ENCODE data around the gene NCOR1.

DNA sequence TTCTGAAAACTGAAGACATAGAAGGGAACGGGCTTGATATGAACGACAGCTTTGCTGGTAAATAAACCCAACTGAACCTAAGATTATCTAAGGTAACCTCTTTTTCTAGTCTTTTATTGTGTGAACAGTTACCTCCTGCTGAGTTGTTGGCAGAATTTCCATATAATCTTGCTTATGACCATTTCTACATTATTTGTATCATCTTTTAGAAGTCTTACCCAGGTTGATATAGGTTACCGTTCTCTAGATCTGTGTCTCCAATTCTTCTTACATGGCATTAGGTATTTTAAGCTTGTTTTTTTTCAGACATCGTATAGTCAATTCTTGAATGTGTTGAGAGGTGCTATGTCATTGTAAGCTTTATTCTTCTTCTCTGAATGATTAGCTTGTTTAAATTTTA lies 191.5 kb downstream of the NCOR1 start:
- no peak for TF ChIP-seq ZFAT (CRISPR knock-in tag; conservative IDR thresholded peaks at IDR 0.05)
- TF ChIP-seq MIXL1 (CRISPR knock-in tag; IDR thresholded peaks at IDR 0.05), result no peak
- TF ChIP-seq, protein P1, sequence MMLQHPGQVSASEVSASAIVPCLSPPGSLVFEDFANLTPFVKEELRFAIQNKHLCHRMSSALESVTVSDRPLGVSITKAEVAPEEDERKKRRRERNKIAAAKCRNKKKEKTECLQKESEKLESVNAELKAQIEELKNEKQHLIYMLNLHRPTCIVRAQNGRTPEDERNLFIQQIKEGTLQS (CRISPR knock-in tag; IDR thresholded peaks at IDR 0.05), result no peak
- no peak for TF ChIP-seq IKZF1 (IDR thresholded peaks at IDR 0.05)
- no peak for TF ChIP-seq EZH2 (conservative IDR thresholded peaks at IDR 0.05; ENCODE audit: low read depth, low read length)
- TF ChIP-seq, protein P2, sequence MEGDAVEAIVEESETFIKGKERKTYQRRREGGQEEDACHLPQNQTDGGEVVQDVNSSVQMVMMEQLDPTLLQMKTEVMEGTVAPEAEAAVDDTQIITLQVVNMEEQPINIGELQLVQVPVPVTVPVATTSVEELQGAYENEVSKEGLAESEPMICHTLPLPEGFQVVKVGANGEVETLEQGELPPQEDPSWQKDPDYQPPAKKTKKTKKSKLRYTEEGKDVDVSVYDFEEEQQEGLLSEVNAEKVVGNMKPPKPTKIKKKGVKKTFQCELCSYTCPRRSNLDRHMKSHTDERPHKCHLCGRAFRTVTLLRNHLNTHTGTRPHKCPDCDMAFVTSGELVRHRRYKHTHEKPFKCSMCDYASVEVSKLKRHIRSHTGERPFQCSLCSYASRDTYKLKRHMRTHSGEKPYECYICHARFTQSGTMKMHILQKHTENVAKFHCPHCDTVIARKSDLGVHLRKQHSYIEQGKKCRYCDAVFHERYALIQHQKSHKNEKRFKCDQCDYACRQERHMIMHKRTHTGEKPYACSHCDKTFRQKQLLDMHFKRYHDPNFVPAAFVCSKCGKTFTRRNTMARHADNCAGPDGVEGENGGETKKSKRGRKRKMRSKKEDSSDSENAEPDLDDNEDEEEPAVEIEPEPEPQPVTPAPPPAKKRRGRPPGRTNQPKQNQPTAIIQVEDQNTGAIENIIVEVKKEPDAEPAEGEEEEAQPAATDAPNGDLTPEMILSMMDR (CRISPR knock-in tag; IDR thresholded peaks at IDR 0.05), result no peak
- no peak for TF ChIP-seq MAZ (IDR thresholded peaks at IDR 0.05; ENCODE audit: borderline replicate concordance, low read depth, low read length)
- no peak for TF ChIP-seq MAZ (CRISPR knock-in tag; IDR thresholded peaks at IDR 0.05; ENCODE audit: low read depth)
- no peak for TF ChIP-seq POLR2A (IDR thresholded peaks at IDR 0.05; ENCODE audit: insufficient read depth in 1 of 2, low read depth in 2 of 2, low read length in 2 of 2)
- no peak for TF ChIP-seq ARHGAP35 (CRISPR knock-in tag; IDR thresholded peaks at IDR 0.05; ENCODE audit: borderline replicate concordance)
- no peak for TF ChIP-seq NCOA2 (CRISPR knock-in tag; IDR thresholded peaks at IDR 0.05)
- TF ChIP-seq SMC3 (IDR thresholded peaks at IDR 0.05; ENCODE audit: low read length), result no peak
- no peak for TF ChIP-seq ZNF382 (CRISPR knock-in tag; IDR thresholded peaks at IDR 0.05; ENCODE audit: borderline replicate concordance)
- no peak for TF ChIP-seq TP53 (CRISPR knock-in tag; conservative IDR thresholded peaks at IDR 0.05)
